Inflammatory macrophage treated with lipopolysaccharide for 4 hours (primary cell): ENCODE results near the gene HMOX1.

ENCODE experiments used
- DNase-seq: peaks from one replicate; pipeline ENCODE4 v3.0.0-alpha.2; 2020

HMOX1 gene

GRCh38 chr22:35409783-35410662, 29.1 kb downstream of the HMOX1 start:
- peak; percentile 98 for DNase-seq

GRCh38 chr22:35410663-35411034, 29.8 kb downstream of the HMOX1 start:
- DNase-seq, result no peak

- peak; percentile 81 for DNase-seq
Observed at GRCh38 chr22:35411102-35411501, 30.2 kb downstream of the HMOX1 start.

GRCh38 chr22:35413624-35414023, 32.7 kb downstream of the HMOX1 start:
- no peak for DNase-seq

- DNase-seq, result no peak
Observed at GRCh38 chr22:35417606-35418005, 36.7 kb downstream of the HMOX1 start.

- DNase-seq, result no peak
Observed at GRCh38 chr22:35418088-35418487, 37.2 kb downstream of the HMOX1 start.

- DNase-seq, result no peak
Observed at GRCh38 chr22:35418731-35419130, 37.8 kb downstream of the HMOX1 start.

- no peak for DNase-seq
Observed at GRCh38 chr22:35419756-35420155, 38.9 kb downstream of the HMOX1 start.

- DNase-seq, result no peak
Observed at GRCh38 chr22:35421121-35421520, 40.2 kb downstream of the HMOX1 start.

- DNase-seq, result no peak
Observed at GRCh38 chr22:35422145-35422544, 41.2 kb downstream of the HMOX1 start.

GRCh38 chr22:35422936-35423335, 42.0 kb downstream of the HMOX1 start:
- DNase-seq, result no peak

- DNase-seq, result no peak
Observed at GRCh38 chr22:35424081-35424480, 43.2 kb downstream of the HMOX1 start.

GRCh38 chr22:35424761-35425160, 43.9 kb downstream of the HMOX1 start:
- DNase-seq, result no peak

- no peak for DNase-seq
Observed at GRCh38 chr22:35425546-35425945, 44.6 kb downstream of the HMOX1 start.

GRCh38 chr22:35425971-35426800, 45.3 kb downstream of the HMOX1 start:
- no peak for DNase-seq

GRCh38 chr22:35426801-35427140, 45.9 kb downstream of the HMOX1 start:
- DNase-seq, result no peak

- peak; percentile 65 for DNase-seq
Observed at GRCh38 chr22:35430897-35431322, 50.0 kb downstream of the HMOX1 start.

- no peak for DNase-seq
Observed at GRCh38 chr22:35431483-35432227, 50.8 kb downstream of the HMOX1 start.

- DNase-seq, result no peak
Observed at GRCh38 chr22:35432228-35432905, 51.5 kb downstream of the HMOX1 start.

GRCh38 chr22:35434061-35434710, 53.3 kb downstream of the HMOX1 start:
- DNase-seq, result no peak

- no peak for DNase-seq
Observed at GRCh38 chr22:35435201-35435740, 54.4 kb downstream of the HMOX1 start.

- no peak for DNase-seq
Observed at GRCh38 chr22:35436421-35436820, 55.5 kb downstream of the HMOX1 start.
